H9 (cell line): ENCODE data around the gene MS4A15. TPM values are rescaled to one million over a fixed set of nuclear protein-coding genes. Genes with fewer than 3 reads are reported as not detected.

Experiments
- DNase-seq: peaks from one replicate; pipeline ENCODE4 v3.0.0-alpha.2; 2017
- H2AFZ ChIP-seq: one replicate; pipeline ENCODE4 v1.6.1; 2013; ENCODE audit warnings: mild to moderate bottlenecking, low read length, control low read depth, moderate library complexity
- H2AK5ac ChIP-seq: 2 replicates; pipeline ENCODE4 v1.6.1; 2013; ENCODE audit warnings: low read length, control low read depth, mixed read lengths; ENCODE audit not compliant: insufficient read length
- H2BK120ac ChIP-seq: one replicate; pipeline ENCODE4 v1.6.1; 2013; ENCODE audit warnings: low read depth, mild to moderate bottlenecking, low read length, control low read depth, inconsistent platforms; ENCODE audit not compliant: poor library complexity, severe bottlenecking
- H2BK12ac ChIP-seq: 2 replicates; pipeline ENCODE4 v1.6.1; 2013; ENCODE audit warnings: low read length, control low read depth, mixed read lengths, low read depth; ENCODE audit not compliant: insufficient read length
- H2BK15ac ChIP-seq: 2 replicates; pipeline ENCODE4 v1.6.1; 2013; ENCODE audit warnings: low read depth, low read length, control low read depth
- H2BK20ac ChIP-seq: one replicate; pipeline ENCODE4 v1.6.1; 2013; ENCODE audit warnings: low read depth, mild to moderate bottlenecking, low read length, control low read depth, inconsistent platforms; ENCODE audit not compliant: poor library complexity, severe bottlenecking
- H2BK5ac ChIP-seq: 2 replicates; pipeline ENCODE4 v1.6.1; 2013; ENCODE audit warnings: low read length, control low read depth, mixed read lengths; ENCODE audit not compliant: insufficient read length
- H3K14ac ChIP-seq: 2 replicates; pipeline ENCODE4 v1.6.1; 2013; ENCODE audit warnings: low read length, control low read depth; ENCODE audit not compliant: insufficient read depth
- H3K18ac ChIP-seq: 2 replicates; pipeline ENCODE4 v1.6.1; 2013; ENCODE audit warnings: low read depth, mild to moderate bottlenecking, mixed read lengths, low read length, control low read depth; ENCODE audit not compliant: insufficient read length
- H3K23ac ChIP-seq: 2 replicates; pipeline ENCODE4 v1.6.1; 2013; ENCODE audit warnings: low read length, control low read depth, mixed read lengths, low read depth; ENCODE audit not compliant: insufficient read length
- H3K23me2 ChIP-seq: 2 replicates; pipeline ENCODE4 v1.6.1; 2013; ENCODE audit warnings: low read depth, mild to moderate bottlenecking, mixed read lengths, low read length, control low read depth; ENCODE audit not compliant: insufficient read length, poor library complexity, severe bottlenecking
- H3K27ac ChIP-seq: 2 replicates; pipeline ENCODE4 v1.5.1; 2013; ENCODE audit warnings: low read length, control low read depth, mixed read lengths, low read depth; ENCODE audit not compliant: insufficient read length
- H3K27me3 ChIP-seq: 2 replicates; pipeline ENCODE4 v1.6.1; 2013; ENCODE audit warnings: low read length, control low read depth, inconsistent platforms; ENCODE audit not compliant: insufficient read depth
- H3K4ac ChIP-seq: 2 replicates; pipeline ENCODE4 v1.6.1; 2013; ENCODE audit warnings: low read depth, mild to moderate bottlenecking, control low read depth, inconsistent platforms, low read length, moderate library complexity
- H3K4me1 ChIP-seq: 2 replicates; pipeline ENCODE4 v1.6.1; 2013; ENCODE audit warnings: low read length, control low read depth, inconsistent platforms; ENCODE audit not compliant: insufficient read depth
- H3K4me2 ChIP-seq: 2 replicates; pipeline ENCODE4 v1.6.1; 2013; ENCODE audit warnings: low read length, control low read depth, mixed read lengths; ENCODE audit not compliant: insufficient read length, insufficient read depth
- H3K56ac ChIP-seq: 2 replicates; pipeline ENCODE4 v1.6.1; 2013; ENCODE audit warnings: low read depth, mild to moderate bottlenecking, mixed read lengths, low read length, control low read depth; ENCODE audit not compliant: insufficient read length
- H3K79me1 ChIP-seq: 2 replicates; pipeline ENCODE4 v1.6.1; 2013; ENCODE audit warnings: low read depth, mild to moderate bottlenecking, moderate library complexity, low read length, control low read depth, inconsistent platforms; ENCODE audit not compliant: insufficient read depth, poor library complexity, severe bottlenecking
- H3K79me2 ChIP-seq: 2 replicates; pipeline ENCODE4 v1.6.1; 2013; ENCODE audit warnings: low read length, control low read depth, inconsistent platforms; ENCODE audit not compliant: insufficient read depth
- H3K9ac ChIP-seq: 2 replicates; pipeline ENCODE4 v1.6.1; 2013; ENCODE audit warnings: low read length, control low read depth, mixed read lengths; ENCODE audit not compliant: insufficient read length; ENCODE audit errors: extremely low read depth
- H3K9me3 ChIP-seq: one replicate; pipeline ENCODE4 v1.6.1; 2013; ENCODE audit warnings: low read depth, low read length, inconsistent platforms; ENCODE audit not compliant: control insufficient read depth
- H3T11ph ChIP-seq: one replicate; pipeline ENCODE4 v1.6.1; 2013; ENCODE audit warnings: mild to moderate bottlenecking, low read length, control low read depth, inconsistent platforms
- H4K20me1 ChIP-seq: one replicate; pipeline ENCODE4 v1.6.1; 2013; ENCODE audit not compliant: control insufficient read depth, insufficient read length, insufficient read depth
- H4K5ac ChIP-seq: 2 replicates; pipeline ENCODE4 v1.6.1; 2013; ENCODE audit warnings: low read depth, mild to moderate bottlenecking, mixed read lengths, low read length, control low read depth; ENCODE audit not compliant: insufficient read length
- H4K8ac ChIP-seq: replicated peaks from 2 replicates; pipeline ENCODE4 v1.6.1; 2013; ENCODE audit warnings: low read length, control low read depth, mixed read lengths, low read depth; ENCODE audit not compliant: insufficient read length
- H4K91ac ChIP-seq: 2 replicates; pipeline ENCODE4 v1.6.1; 2013; ENCODE audit warnings: low read depth, mild to moderate bottlenecking, moderate library complexity, mixed read lengths, low read length, control low read depth; ENCODE audit not compliant: insufficient read length
- H3K27ac Mint-ChIP-seq, 3 experiments: 2 replicates in 2 of 3; 3 replicates in 1 of 3; pipeline ENCODE4 v1.8.0; 2020 to 2021; ENCODE audit warnings: mixed read lengths in 3 of 3, mild to moderate bottlenecking in 1 of 3, moderate library complexity in 1 of 3
- H3K27me3 Mint-ChIP-seq: 2 replicates; pipeline ENCODE4 v1.8.0; 2021; ENCODE audit warnings: low read depth, mild to moderate bottlenecking, moderate library complexity, mixed read lengths
- H3K36me3 Mint-ChIP-seq, 3 experiments: 2 replicates in 2 of 3; 3 replicates in 1 of 3; pipeline ENCODE4 v1.8.0; 2020 to 2021; ENCODE audit warnings: low read depth in 3 of 3, mixed read lengths in 3 of 3; ENCODE audit not compliant: insufficient read depth in 1 of 3
- H3K4me1 Mint-ChIP-seq, 2 experiments: 2 replicates each; pipeline ENCODE4 v1.8.0; 2020; ENCODE audit warnings: mixed read lengths in 2 of 2
- H3K4me3 Mint-ChIP-seq, 2 experiments: 2 replicates in 1 of 2; 3 replicates in 1 of 2; pipeline ENCODE4 v1.8.0; 2020 to 2021; ENCODE audit warnings: mild to moderate bottlenecking in 2 of 2, mixed read lengths in 2 of 2, moderate library complexity in 1 of 2
- H3K9me3 Mint-ChIP-seq, 2 experiments: 2 replicates in 1 of 2; 3 replicates in 1 of 2; pipeline ENCODE4 v1.8.0; 2020; ENCODE audit warnings: mild to moderate bottlenecking in 2 of 2, mixed read lengths in 2 of 2, moderate library complexity in 1 of 2
- whole genome bisulfite sequencing: extraction: QIAGEN DNeasy Blood & Tissue Kit; methylation state at CpG from one replicate; pipeline ENCODE4 v1.1.7; 2013; ENCODE audit warnings: missing lambda C conversion rate, low lambda C conversion rate, mixed read lengths; ENCODE audit not compliant: insufficient read length; ENCODE audit errors: extremely low coverage; 5-methylcytosine and 5-hydroxymethylcytosine counted together
- total RNA-seq: library from RNA; stranded (reverse); gene quantifications from 2 replicates; pipeline ENCODE4 v1.2.1, GENCODE V29; 2021
- TF ChIP-seq, protein P1 (sequence below): fragments of 200-600 bp; sonication (generic); conservative IDR thresholded peaks from 3 replicates; pipeline ENCODE4 v1.8.0; 2021; ENCODE audit warnings: antibody characterized with exemption, mild to moderate bottlenecking

The MS4A15 gene
- total RNA-seq, 1 experiment from 2014 or later: 0.11 TPM

DNA sequence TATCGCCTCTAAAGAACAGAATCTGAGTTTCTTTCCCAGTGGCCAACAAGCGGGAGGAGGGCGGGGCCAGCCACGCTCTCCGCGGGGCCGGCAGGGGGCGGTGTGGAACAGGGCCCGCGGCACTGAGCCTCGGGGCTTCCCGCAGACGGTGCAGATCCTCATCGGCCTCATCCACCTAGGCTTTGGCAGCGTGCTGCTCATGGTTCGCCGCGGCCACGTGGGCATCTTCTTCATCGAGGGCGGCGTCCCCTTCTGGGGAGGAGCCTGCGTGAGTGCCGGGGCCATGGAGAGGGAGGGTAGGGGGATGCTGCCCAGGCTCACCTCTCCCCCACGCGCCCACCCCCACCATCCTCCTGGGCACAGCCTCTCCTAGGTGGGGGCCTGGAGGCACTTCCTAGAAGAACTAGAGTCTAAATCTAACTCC is 10.7 kb downstream of the MS4A15 start:
- H3K9me3 ChIP-seq: no peaks in the 10 kb centered on the region
- no peaks in the 10 kb centered on the region for H3K27me3 ChIP-seq
- H3K14ac ChIP-seq: no peak overlapping the region
- H3T11ph ChIP-seq: no peak overlapping the region
- no peak overlapping the region for H4K91ac ChIP-seq
- no peak overlapping the region for H2BK20ac ChIP-seq
- Mint-ChIP-seq H3K4me1 (peaks cover 10 to 19% of the 10 kb centered on the region in 2 experiments), H3K36me3 (peaks cover 0 to 5% (median 0%) of the 10 kb centered on the region in 3 experiments; a peak in 1 of 7 replicates), H3K27ac (no peak overlapping the region), H3K27me3 (peaks cover 22% of the 10 kb centered on the region), H3K9me3 (peaks cover 3% of the 10 kb centered on the region in 2 experiments; a peak in 3 of 5 replicates), H3K4me3 (no peak overlapping the region)
- H4K8ac ChIP-seq: no peak overlapping the region
- H3K23ac ChIP-seq: no peak overlapping the region
- no peak overlapping the region for H2BK5ac ChIP-seq
- WGBS: no CpG with 5 or more reads among the region's 26 CpGs
- TF ChIP-seq, protein P1, sequence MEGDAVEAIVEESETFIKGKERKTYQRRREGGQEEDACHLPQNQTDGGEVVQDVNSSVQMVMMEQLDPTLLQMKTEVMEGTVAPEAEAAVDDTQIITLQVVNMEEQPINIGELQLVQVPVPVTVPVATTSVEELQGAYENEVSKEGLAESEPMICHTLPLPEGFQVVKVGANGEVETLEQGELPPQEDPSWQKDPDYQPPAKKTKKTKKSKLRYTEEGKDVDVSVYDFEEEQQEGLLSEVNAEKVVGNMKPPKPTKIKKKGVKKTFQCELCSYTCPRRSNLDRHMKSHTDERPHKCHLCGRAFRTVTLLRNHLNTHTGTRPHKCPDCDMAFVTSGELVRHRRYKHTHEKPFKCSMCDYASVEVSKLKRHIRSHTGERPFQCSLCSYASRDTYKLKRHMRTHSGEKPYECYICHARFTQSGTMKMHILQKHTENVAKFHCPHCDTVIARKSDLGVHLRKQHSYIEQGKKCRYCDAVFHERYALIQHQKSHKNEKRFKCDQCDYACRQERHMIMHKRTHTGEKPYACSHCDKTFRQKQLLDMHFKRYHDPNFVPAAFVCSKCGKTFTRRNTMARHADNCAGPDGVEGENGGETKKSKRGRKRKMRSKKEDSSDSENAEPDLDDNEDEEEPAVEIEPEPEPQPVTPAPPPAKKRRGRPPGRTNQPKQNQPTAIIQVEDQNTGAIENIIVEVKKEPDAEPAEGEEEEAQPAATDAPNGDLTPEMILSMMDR: peak; percentile 93
- H2BK120ac ChIP-seq: no peak overlapping the region
- no peak overlapping the region for H3K18ac ChIP-seq
- H2BK15ac ChIP-seq: no peak overlapping the region
- no peaks in the 10 kb centered on the region for H3K23me2 ChIP-seq
- H3K79me2 ChIP-seq: no peaks in the 10 kb centered on the region
- no peaks in the 10 kb centered on the region for H4K20me1 ChIP-seq
- no peak overlapping the region for H3K27ac ChIP-seq
- H3K4ac ChIP-seq: no peak overlapping the region
- peak; percentile 80 for DNase-seq
- no peak overlapping the region for H3K9ac ChIP-seq
- H3K79me1 ChIP-seq: no peaks in the 10 kb centered on the region
- H2BK12ac ChIP-seq: no peak overlapping the region
- H3K4me2 ChIP-seq: no peak overlapping the region
- H2AK5ac ChIP-seq: no peak overlapping the region
- no peak overlapping the region for H3K56ac ChIP-seq
- no peak overlapping the region for H4K5ac ChIP-seq
- H2AFZ ChIP-seq: no peak overlapping the region
- no peaks in the 10 kb centered on the region for H3K4me1 ChIP-seq
